A549 (cell line): ENCODE measurements around the gene GBE1.

Source experiments
- CHD4 ChIP-seq: fragments of 200-600 bp; sonication (generic); IDR thresholded peaks from 2 replicates; pipeline ENCODE4 v1.6.1; 2016; ENCODE audit warnings: antibody characterized with exemption, mild to moderate bottlenecking, borderline replicate concordance
- CTCF ChIP-seq: fragments of >200 bp; sonication (Bioruptor Twin); formaldehyde crosslinking; IDR thresholded peaks from 3 replicates; pipeline ENCODE4 v1.5.1; 2016
- EP300 ChIP-seq, 2 experiments: fragments of >200 bp; sonication (Bioruptor Twin); formaldehyde crosslinking; IDR thresholded peaks; 2 replicates in 1 of 2; 3 replicates in 1 of 2; pipeline ENCODE4 v1.6.1; 2016 to 2017
- ESRRA ChIP-seq: fragments of 150-350 bp; IDR thresholded peaks from 2 replicates; pipeline ENCODE4 v1.6.1; 2014; ENCODE audit warnings: mild to moderate bottlenecking, low read length, borderline replicate concordance
- JUN ChIP-seq, 2 experiments: fragments of >200 bp; sonication (Bioruptor Twin); formaldehyde crosslinking; IDR thresholded peaks; 2 replicates in 1 of 2; 3 replicates in 1 of 2; pipeline ENCODE4 v1.6.1; 2016 to 2017
- KDM1A ChIP-seq: fragments of 200-600 bp; sonication (generic); IDR thresholded peaks from 2 replicates; pipeline ENCODE4 v1.6.1; 2016; ENCODE audit warnings: low read depth, mild to moderate bottlenecking
- KDM5A ChIP-seq: fragments of 200-600 bp; sonication (generic); IDR thresholded peaks from 2 replicates; pipeline ENCODE4 v1.6.1; 2016; ENCODE audit warnings: antibody characterized with exemption, mild to moderate bottlenecking
- NFE2L2 ChIP-seq: fragments of 150-350 bp; conservative IDR thresholded peaks from 2 replicates; pipeline ENCODE4 v1.6.1; 2014; ENCODE audit warnings: low read length
- NR3C1 ChIP-seq: fragments of >200 bp; sonication (Bioruptor Twin); formaldehyde crosslinking; IDR thresholded peaks from 3 replicates; pipeline ENCODE4 v1.6.1; 2017
- POLR2A ChIP-seq: IDR thresholded peaks from 2 replicates; pipeline ENCODE4 v1.6.1; 2012; ENCODE audit warnings: mild to moderate bottlenecking, low read length
- RAD21 ChIP-seq, 2 experiments: fragments of >200 bp in 1 of 2; sonication (Bioruptor Twin) in 1 of 2; formaldehyde crosslinking in 1 of 2; IDR thresholded peaks in 1 of 2; conservative IDR thresholded peaks in 1 of 2; 2 replicates in 1 of 2; 3 replicates in 1 of 2; pipeline ENCODE4 v1.6.1; 2012 to 2018; ENCODE audit warnings: inconsistent platforms in 1 of 2
- REST ChIP-seq: fragments of 200-600 bp; sonication (generic); IDR thresholded peaks from 2 replicates; pipeline ENCODE4 v1.6.1; 2016; ENCODE audit warnings: antibody characterized with exemption, mild to moderate bottlenecking, moderate library complexity
- RFX5 ChIP-seq: fragments of 450-650 bp; IDR thresholded peaks from 2 replicates; pipeline ENCODE4 v1.7.1; 2014; ENCODE audit warnings: antibody characterized with exemption, mild to moderate bottlenecking, moderate library complexity

GRCh38 chr3:81468391-81468790 is 293.1 kb downstream of the GBE1 start:
- TF ChIP-seq CTCF, result no peak
- TF ChIP-seq REST, result no peak
- no peak for TF ChIP-seq EP300 (IDR thresholded peaks at IDR 0.05)
- no peak for TF ChIP-seq CHD4
- no peak for TF ChIP-seq ESRRA
- TF ChIP-seq NFE2L2, result no peak
- no peak for TF ChIP-seq RFX5
- TF ChIP-seq POLR2A, result no peak
- no peak for TF ChIP-seq NR3C1
- TF ChIP-seq KDM5A, result no peak
- TF ChIP-seq JUN (IDR thresholded peaks at IDR 0.05), result no peak
- TF ChIP-seq RAD21 (conservative IDR thresholded peaks at IDR 0.05 in 1 of 2, IDR thresholded peaks at IDR 0.05 in 1 of 2), result no peak
- no peak for TF ChIP-seq KDM1A
